NCI-H345 (cell line): ENCODE data around the gene SLC52A3.
"Not testable (repeated sequence)": the region's sequence is repeated elsewhere in the genome, so short reads cannot be mapped to it uniquely, and the experiment has no call there.

Experiments
- DNase-seq: peaks from one replicate; lab custom pipeline; 2025; lab: John Stamatoyannopoulos, UW

SLC52A3 gene

GRCh38 chr20:728256-728944 is 39.9 kb downstream of the SLC52A3 start:
- peak; percentile 72 for DNase-seq

DNA sequence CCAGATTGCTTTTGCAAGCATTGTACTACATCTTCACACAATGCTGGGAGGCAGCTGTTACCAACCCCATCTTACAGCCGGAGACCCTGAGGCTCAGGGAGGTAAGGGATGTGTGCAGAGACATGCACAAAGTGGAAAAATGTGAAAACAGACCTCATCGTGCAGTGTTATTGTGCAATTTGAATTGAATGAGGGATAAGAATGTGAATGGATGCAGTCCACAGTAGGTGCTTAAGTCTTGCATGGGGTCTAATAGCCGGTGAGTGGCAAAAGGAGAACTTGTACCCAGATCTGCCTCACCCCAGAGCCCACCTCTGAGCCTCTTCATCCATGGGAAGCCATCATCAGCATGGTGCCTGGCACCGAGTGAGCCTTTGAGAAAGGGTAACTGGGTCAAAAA is 42.1 kb downstream of the SLC52A3 start:
- DNase-seq = no peak

GRCh38 chr20:725491-725890 is 42.8 kb downstream of the SLC52A3 start:
- DNase-seq = no peak

DNA sequence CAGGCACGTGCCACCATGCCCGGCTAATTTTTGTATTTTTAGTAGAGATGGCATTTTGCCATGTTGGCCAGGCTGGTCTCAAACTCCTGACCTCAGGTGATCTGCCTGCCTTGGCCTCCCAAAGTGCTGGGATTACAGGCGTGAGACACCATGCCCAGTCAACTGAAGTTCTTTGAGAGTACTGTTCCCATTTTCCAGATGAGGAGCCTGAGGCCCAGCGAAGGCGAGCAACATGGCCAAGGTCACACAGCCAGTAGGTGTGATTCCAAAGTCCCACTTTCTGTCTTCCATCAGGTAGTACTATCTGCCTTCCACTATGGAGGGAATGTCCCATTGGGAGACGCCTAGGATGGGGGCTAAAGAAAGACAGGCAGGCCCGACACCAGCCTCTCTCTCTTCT is 43.5 kb downstream of the SLC52A3 start:
- not testable (repeated sequence) for DNase-seq

GRCh38 chr20:723756-724155 is 44.5 kb downstream of the SLC52A3 start:
- peak; percentile 28 for DNase-seq

DNA sequence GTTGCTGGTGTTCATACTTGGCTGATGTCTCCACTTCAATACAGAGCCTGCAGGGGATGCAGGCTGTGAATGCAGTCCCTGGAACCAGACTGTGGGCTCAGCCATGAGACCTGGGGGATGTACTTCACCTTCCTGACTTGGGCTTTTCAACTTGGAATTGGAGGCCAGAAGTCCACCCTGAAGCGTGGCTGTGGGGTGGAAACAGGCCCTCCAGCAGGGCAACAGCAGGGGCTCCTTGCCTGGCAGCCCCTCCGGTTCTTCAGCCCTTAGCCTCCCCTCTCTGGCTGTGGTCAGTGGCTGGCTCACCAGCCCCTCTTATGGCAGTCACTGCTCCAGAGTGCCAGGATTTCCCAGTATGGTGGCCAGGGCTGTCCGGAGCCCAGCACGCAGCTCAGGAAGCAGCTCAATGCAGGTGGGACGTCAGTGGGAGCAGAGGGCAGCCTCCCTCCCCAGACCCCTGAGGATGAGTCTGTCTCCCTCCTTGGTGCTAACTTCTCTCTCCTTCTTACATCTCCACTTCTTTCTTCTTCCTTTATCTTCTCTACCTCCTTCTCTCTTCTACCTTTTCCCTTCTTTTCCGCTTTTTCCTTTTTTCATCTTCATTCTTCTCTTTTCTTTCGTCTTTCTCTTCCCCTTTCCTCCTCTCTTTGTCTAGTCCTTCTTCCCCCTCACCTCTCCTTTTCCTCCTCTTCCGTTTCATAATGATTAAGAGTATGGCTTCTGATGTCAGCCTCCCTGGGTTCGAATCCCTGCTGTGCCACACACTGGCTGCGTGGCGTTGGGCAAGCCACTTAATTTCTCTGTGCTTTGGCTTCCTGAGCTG is 45.3 kb downstream of the SLC52A3 start:
- no peak for DNase-seq

- no peak for DNase-seq
Observed at GRCh38 chr20:721876-722275, 46.4 kb downstream of the SLC52A3 start.

- DNase-seq = no peak
Observed at GRCh38 chr20:719816-720215, 48.5 kb downstream of the SLC52A3 start.

DNA sequence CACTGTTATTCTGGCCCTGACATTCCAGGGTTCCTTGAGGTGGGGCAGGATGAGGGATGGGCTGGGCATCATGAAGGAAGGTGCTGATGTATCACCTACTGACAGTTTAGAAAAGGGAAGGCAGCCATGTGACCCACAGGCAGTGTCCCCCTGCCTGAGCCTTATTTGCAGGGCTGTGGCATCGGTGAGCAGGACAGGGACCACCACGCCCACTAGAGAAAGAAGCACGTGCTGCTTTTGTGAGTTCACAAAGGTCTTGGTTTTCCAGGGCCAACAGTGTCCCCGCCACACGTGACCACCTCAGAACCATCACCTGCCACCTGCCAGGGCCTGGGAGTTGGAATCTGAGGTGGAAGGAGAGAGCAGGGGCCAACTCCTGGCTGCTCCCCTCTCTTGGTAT is 49.2 kb downstream of the SLC52A3 start:
- DNase-seq = no peak

DNA sequence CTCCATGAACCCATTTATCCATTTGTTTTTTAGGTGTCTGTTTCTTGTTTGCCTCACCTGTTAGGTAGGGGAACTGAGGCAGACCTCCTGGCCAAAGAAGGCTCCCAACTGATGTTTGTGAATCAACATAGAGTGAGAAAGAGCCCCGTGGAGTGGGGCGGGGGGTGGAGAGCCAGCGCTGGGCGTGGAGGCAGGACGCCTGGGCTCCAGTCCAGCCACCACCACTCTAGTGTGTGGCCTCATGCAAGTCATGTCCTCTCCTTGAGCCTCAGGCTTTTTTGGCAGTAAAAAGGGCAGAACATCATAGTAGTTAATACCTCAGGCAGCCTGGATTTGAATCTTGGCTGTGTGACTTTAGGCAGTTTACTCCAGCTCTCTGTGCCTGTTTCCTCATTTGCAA is 50.5 kb downstream of the SLC52A3 start:
- DNase-seq = no peak

DNA sequence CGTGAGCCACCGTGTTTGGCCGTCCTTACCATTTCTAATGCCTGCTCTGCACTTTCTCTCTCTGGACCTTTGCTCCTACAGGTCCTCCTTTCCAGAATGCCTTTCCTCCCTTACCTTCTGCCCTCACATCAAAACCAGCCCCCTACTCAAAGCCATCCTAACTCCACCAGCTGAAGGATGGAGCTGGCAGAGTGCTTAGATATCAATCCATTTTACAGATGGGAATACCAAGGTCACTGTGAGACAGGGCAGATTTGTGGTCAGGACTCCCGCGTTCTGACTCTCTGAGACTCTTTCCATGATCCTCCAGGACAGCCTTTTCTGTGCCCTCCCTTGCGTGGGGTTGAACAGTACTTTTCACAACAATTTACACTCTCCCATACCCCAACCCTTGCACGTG is 51.0 kb downstream of the SLC52A3 start:
- DNase-seq = no peak

- no peak for DNase-seq
Observed at GRCh38 chr20:714453-714852, 53.8 kb downstream of the SLC52A3 start.

- DNase-seq = no peak
Observed at GRCh38 chr20:711576-711975, 56.7 kb downstream of the SLC52A3 start.

- DNase-seq = no peak
Observed at GRCh38 chr20:710780-711450, 57.4 kb downstream of the SLC52A3 start.
